Prostate gland (tissue), 2 donors: ENCODE data around the gene STARD5. TPM values are rescaled to one million over a fixed set of nuclear protein-coding genes. Genes with fewer than 3 reads are reported as not detected.

ENCODE experiments used
- DNase-seq: peaks from one replicate; pipeline ENCODE4 v3.0.0-alpha.2; 2019; ENCODE audit warnings: low spot score
- H3K27ac ChIP-seq, 2 donors: fragments of 200-600 bp; sonication (generic); 2 replicates each; pipeline ENCODE4 v1.5.1; 2017 to 2019
- H3K27me3 ChIP-seq: fragments of 200-600 bp; sonication (generic); replicated peaks from 2 replicates; pipeline ENCODE4 v1.5.1; 2019; ENCODE audit not compliant: insufficient read depth
- H3K36me3 ChIP-seq, 2 donors: fragments of 200-600 bp; sonication (generic); 1 replicate in 1 of 2; 2 replicates in 1 of 2; pipeline versions ENCODE4 v1.5.1 to v1.8.1; 2017 to 2019
- H3K4me1 ChIP-seq: fragments of 200-600 bp; sonication (generic); replicated peaks from 2 replicates; pipeline ENCODE4 v1.5.1; 2019
- H3K4me3 ChIP-seq, 2 donors: fragments of 200-600 bp; sonication (generic); 2 replicates each; pipeline ENCODE4 v1.5.1; 2017 to 2019
- H3K9me3 ChIP-seq: fragments of 200-600 bp; sonication (generic); 2 replicates; pipeline ENCODE4 v1.5.1; 2017
- CTCF ChIP-seq, 4 experiments: fragments of 200-600 bp in 2 of 4; fragments of 450-650 bp in 2 of 4; sonication (generic) in 2 of 4; IDR thresholded peaks; 1 replicate in 3 of 4; 2 replicates in 1 of 4; pipeline ENCODE4 v1.5.1; 2016 to 2019; ENCODE audit warnings: antibody characterized with exemption in 4 of 4, mild to moderate bottlenecking in 2 of 4, moderate library complexity in 2 of 4
- POLR2A ChIP-seq: fragments of 450-650 bp; IDR thresholded peaks from one replicate; pipeline ENCODE4 v1.6.1; 2016; ENCODE audit warnings: antibody characterized with exemption, mild to moderate bottlenecking
- POLR2AphosphoS5 ChIP-seq: sonication (generic); formaldehyde crosslinking; IDR thresholded peaks from one replicate; pipeline ENCODE4 v1.6.1; 2017; ENCODE audit warnings: antibody characterized with exemption
- WGBS: methylation state at CpG from one replicate; pipeline ENCODE4 v1.1.5; 2018; 5-methylcytosine and 5-hydroxymethylcytosine counted together
- intact Hi-C: fragments of 100-400 bp; cut with DNase I; formaldehyde crosslinking; loops from one replicate; pipeline ENCODE4 v1.14.2; 2022
- total RNA-seq, 2 donors: library from RNA; depleted of rRNA; stranded (reverse); fragments of >200 nt; gene quantifications; one replicate each; pipeline ENCODE4 v1.1.0, GENCODE V29; 2016

STARD5 gene
- total RNA-seq, 2 donors from 2014 or later = 19.6 to 23.2 TPM

GRCh38 chr15:81291916-81292522 lies 31.9 kb downstream of the STARD5 start:
- WGBS = 72% methylated on average over 5 of the region's 5 CpGs
- DNase-seq = no peak
- H3K36me3 ChIP-seq = no peaks in the 10 kb centered on the region

GRCh38 chr15:81289910-81290309 lies 34.0 kb downstream of the STARD5 start:
- Histone ChIP-seq H3K36me3 (no peaks in the 10 kb centered on the region), H3K27me3 (no peaks in the 10 kb centered on the region), H3K4me1 (no peaks in the 10 kb centered on the region), H3K27ac (no peak overlapping the region), H3K4me3 (no peak overlapping the region), H3K9me3 (no peaks in the 10 kb centered on the region)
- 93% methylated on average over 4 of the region's 4 CpGs for WGBS
- intact Hi-C loops = no loop called here
- TF ChIP-seq POLR2AphosphoS5 = no peak
- no peak for TF ChIP-seq POLR2A
- no peak for TF ChIP-seq CTCF (IDR thresholded peaks at IDR 0.05)
- no peak for DNase-seq

More at GRCh38 chr15:81291916-81292522, 31.9 kb downstream of the STARD5 start:
- H3K4me1 ChIP-seq = no peaks in the 10 kb centered on the region
- H3K4me3 ChIP-seq = no peak overlapping the region
- H3K9me3 ChIP-seq = no peaks in the 10 kb centered on the region
- no peak overlapping the region for H3K27ac ChIP-seq
- no peaks in the 10 kb centered on the region for H3K27me3 ChIP-seq
- TF ChIP-seq CTCF (IDR thresholded peaks at IDR 0.05) (no peak), POLR2A (no peak), POLR2AphosphoS5 (no peak)
- intact Hi-C loops = no loop called here

- Histone ChIP-seq H3K27ac (no peak overlapping the region), H3K4me1 (no peaks in the 10 kb centered on the region), H3K27me3 (no peaks in the 10 kb centered on the region), H3K4me3 (no peak overlapping the region), H3K36me3 (no peaks in the 10 kb centered on the region), H3K9me3 (no peaks in the 10 kb centered on the region)
- intact Hi-C loops = no loop called here
- no peak for DNase-seq
- WGBS = 89% methylated on average over 8 of the region's 8 CpGs
- no peak for TF ChIP-seq POLR2AphosphoS5
- TF ChIP-seq CTCF (IDR thresholded peaks at IDR 0.05) = no peak
- TF ChIP-seq POLR2A = no peak
These were observed 35.3 kb downstream of the STARD5 start for GRCh38 chr15:81288616-81289015.

- no peaks in the 10 kb centered on the region for H3K9me3 ChIP-seq
- DNase-seq = no peak
- TF ChIP-seq CTCF (IDR thresholded peaks at IDR 0.05) (no peak), POLR2A (no peak), POLR2AphosphoS5 (no peak)
- H3K36me3 ChIP-seq = no peaks in the 10 kb centered on the region
- H3K4me3 ChIP-seq = no peak overlapping the region
- no peak overlapping the region for H3K27ac ChIP-seq
- no peaks in the 10 kb centered on the region for H3K4me1 ChIP-seq
- no peaks in the 10 kb centered on the region for H3K27me3 ChIP-seq
- intact Hi-C loops = no loop called here
- WGBS = 91% methylated on average over 3 of the region's 3 CpGs
These were observed 35.9 kb downstream of the STARD5 start for GRCh38 chr15:81288040-81288439.

- Histone ChIP-seq H3K9me3 (no peaks in the 10 kb centered on the region), H3K4me3 (no peak overlapping the region), H3K27ac (no peak overlapping the region), H3K27me3 (no peaks in the 10 kb centered on the region), H3K4me1 (no peaks in the 10 kb centered on the region), H3K36me3 (no peaks in the 10 kb centered on the region)
- no peak for DNase-seq
- intact Hi-C loops = no loop called here
- no peak for TF ChIP-seq POLR2AphosphoS5
- TF ChIP-seq CTCF (IDR thresholded peaks at IDR 0.05) = no peak
- TF ChIP-seq POLR2A = no peak
- 75% methylated on average over 2 of the region's 2 CpGs for WGBS
These were observed 37.3 kb downstream of the STARD5 start for GRCh38 chr15:81286621-81287121.
